NCI-H748 treated with DMSO at 0.1 percent for 48 hours (cell line): ENCODE measurements around the gene RIMS1.
"Not testable (repeated sequence)": the region's sequence is repeated elsewhere in the genome, so short reads cannot be mapped to it uniquely, and the experiment has no call there.

Source experiments
- DNase-seq: peaks from one replicate; lab custom pipeline; 2025; lab: John Stamatoyannopoulos, UW

Gene RIMS1

GRCh38 chr6:72335203-72335602 lies 448.9 kb downstream of the RIMS1 start:
- not testable (repeated sequence) for DNase-seq

DNA sequence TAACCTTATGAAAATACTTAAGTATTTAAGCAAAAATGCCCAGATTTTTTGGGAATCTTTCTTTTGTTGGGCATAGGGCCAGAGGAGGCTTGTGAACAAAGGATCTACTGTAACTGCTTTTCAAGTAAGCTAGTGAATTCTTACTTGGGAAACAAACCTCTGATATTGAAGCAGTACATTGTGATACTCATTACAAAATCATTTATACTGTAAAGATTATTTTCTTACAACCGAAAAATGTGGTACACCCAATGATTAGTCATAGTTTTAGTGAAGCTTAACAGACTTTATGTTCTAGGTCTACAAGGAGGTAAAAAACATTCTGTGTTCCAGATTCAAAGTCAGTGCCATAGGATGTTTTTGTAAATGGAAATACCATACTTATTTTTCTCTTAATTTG lies 462.6 kb downstream of the RIMS1 start:
- DNase-seq: no peak

DNA sequence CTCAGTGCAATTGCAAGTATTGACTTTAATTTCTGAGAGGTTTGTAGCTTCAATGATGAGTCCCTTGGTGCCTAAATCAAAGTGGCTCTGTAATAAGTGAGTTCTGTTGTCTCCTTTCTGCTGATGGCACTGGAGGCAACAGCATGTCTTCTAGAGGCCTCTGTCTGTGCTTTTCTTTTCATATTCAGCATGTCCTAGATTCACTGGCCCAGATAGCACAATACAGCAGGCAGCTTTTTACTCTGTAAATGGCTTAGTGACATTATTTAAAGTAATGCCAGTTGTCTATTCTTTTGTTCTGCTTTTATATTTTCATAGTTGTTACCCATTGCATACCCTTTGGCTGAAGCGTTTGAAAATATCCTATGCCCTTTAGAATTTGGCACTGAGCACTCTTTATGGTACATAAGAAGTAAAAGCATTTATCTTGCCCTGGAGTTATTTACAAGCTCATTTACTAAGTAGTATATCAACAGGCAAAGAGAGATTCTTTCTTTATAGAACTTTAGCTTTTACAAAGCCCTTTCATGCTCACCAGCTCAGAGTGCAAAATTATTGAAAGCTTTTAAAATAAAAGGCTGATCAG lies 464.0 kb downstream of the RIMS1 start:
- no peak for DNase-seq

DNA sequence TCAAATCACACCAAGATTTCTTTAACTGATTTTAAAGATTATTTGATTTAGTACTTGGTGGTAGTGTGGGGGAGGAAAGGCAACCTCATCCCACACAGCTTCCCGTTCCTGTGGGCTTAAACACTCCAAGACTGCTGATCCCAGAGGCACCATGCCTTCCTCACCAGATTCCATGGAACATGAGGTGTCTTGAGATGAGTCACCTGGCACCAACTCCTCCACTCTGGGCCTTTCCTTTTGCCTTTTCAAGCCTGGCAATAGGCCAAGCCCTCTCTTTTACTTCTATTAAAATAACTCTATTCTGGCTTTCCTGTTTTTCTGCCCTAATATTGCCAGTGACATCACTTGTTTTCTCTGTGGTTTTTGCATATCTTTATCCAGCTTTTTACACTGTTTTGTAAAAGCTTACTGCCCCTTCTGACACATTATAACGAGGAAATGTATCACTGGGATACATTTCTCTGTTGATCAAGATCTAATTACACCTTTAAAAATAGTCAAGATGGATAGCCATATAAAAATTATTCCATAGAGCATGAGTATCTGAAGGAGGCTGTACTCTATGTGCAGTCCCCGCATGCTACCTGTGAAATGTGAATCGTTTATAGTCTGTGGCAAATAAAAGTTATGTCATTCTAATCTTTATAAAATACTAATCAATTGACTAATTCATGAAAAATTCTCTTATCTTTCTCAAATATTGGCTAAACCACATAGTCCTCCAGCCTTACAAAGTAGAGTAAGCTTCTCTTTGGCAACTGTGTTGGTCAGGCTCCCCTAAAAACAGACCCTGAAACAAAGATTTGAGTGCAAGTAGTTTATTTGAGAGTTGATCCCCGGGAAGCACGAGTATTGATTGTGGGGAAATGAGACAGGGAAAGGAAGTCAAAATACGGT lies 477.7 kb downstream of the RIMS1 start:
- DNase-seq: no peak

- no peak for DNase-seq
Observed at GRCh38 chr6:72365773-72366172, 479.4 kb downstream of the RIMS1 start.

DNA sequence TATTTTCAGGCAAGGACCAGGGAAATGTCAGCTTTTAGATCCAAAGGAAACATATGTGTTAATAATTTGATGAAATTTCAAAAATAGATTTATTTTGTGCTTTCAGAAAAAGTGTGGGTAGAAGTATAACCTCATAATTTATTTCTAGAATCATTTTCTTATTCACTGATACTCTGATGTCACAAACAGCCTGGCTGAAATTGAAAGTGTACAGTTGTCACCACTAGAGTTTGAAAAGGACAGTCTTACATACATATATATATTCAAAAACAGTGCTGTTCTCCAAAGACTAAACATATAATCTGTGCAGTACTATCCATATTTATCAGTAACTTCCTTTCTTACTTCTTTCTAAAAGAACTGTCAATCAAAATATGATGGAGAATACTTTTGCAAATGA lies 481.1 kb downstream of the RIMS1 start:
- no peak for DNase-seq

DNA sequence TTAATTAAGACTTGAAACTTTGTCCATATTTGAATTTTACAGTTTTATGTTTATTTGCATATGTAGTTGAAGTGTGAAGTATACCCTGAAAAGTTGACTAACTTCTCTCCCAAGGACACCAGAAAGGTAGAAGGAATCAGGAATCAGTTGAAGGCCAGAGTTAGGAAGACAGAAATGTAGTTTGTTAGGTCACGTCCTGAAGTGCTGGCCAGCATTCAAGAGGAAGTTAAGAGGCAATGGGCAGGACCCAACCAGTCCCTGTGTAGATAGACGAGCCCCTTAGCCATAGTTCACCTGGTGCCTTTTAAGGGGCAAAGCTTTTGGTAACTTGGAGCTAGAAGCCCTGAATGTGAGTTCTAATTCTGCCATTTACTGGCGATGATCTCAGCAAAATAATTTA lies 485.1 kb downstream of the RIMS1 start:
- DNase-seq: no peak

- DNase-seq: no peak
Observed at GRCh38 chr6:72374172-72374571, 487.8 kb downstream of the RIMS1 start.

DNA sequence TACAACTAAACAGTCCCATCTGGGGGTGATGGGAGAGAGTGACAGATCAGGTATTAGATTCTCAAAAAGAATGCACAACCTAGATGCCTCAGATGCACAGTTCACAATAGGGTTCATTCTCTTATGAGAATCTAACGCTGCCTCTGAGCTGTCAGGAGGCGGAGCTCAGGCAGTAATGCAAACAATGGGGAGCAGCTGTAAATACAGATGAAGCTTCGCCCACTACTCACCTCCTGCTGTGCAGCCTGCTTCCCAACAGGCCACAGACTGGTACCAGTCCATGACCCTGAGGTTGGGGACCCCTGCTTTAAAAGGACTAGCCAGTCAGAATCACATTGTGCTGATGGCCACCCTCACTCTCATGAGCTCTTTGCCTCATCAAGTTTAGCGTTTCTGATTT lies 488.5 kb downstream of the RIMS1 start:
- DNase-seq: peak; percentile 53

DNA sequence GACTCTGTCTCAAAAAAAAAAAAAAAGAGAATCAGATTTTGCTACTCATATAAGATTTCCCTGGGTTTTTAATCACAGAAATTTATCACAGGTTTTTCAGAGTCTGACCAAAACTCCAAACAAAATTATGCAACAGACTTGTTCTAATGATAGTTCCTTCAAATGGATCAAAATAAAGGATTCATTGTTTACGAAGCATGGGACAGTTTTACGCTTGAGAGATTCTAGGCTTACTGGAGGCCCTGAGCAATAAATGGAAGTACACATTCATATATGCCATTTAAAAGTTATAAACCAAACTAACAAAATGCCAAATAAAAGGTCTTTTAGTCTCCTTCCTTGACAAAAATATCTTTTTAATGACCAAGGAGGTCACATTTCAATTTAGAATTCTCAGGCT lies 490.4 kb downstream of the RIMS1 start:
- no peak for DNase-seq

- DNase-seq: no peak
Observed at GRCh38 chr6:72381076-72381475, 494.7 kb downstream of the RIMS1 start.

GRCh38 chr6:72382602-72383529 lies 496.5 kb downstream of the RIMS1 start:
- DNase-seq: no peak

DNA sequence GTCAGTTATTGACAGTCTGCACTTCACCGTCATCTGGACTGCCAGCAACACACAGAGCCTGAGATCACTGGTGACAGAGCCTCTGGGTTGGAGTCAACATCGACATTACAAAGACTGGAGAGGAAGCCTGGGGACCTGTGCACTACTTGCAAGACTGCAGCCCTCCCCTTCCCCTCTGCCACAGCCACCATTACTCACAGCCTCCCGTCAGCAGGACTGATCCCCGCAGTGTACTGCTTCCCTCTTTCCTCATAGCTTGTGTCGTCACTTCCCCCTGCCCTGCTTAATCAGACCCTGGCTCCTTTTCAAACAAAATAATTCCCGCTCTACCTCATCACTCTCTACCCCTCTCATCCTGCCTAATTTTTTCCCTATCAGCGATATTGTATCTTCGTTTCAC lies 500.0 kb downstream of the RIMS1 start:
- no peak for DNase-seq

DNA sequence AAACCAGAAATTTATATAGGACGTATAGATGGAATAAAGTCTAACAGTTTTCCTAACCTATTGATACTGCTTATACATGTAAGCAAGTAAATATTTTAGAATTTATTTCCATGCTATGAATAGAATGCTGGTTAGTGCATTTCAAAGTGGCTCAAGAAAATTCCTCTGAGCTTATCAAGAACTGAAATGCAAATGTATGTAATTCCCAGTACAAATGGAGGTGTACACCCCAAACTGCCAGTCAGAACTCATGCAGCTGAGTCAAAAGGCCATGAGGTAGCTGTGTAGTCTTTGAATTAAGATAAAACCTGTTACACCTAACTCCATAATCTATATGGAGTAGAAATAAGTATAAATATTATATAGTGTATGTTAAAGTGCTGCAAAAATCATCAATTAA lies 503.3 kb downstream of the RIMS1 start:
- no peak for DNase-seq

GRCh38 chr6:72390548-72390947 lies 504.2 kb downstream of the RIMS1 start:
- no peak for DNase-seq

- no peak for DNase-seq
Observed at GRCh38 chr6:72401865-72402264, 515.5 kb downstream of the RIMS1 start.

DNA sequence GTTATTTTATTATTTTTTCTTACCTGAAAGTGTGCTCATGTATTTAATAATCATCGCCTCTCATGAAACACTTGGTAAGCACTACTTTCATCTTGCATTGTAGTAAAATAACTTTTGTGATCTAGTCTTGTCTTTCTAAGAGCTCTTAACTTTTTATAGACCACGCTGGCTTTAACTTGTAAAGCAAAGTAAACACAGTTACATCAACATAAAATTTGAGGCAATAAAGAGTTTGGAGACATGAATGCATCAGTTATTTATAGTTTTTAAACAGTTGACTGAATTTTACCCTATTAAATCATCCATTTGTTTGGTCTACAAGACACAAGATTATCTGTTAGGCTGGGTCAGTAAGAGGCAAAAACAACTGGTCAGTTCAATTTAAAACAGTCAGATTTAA lies 517.1 kb downstream of the RIMS1 start:
- DNase-seq: no peak

DNA sequence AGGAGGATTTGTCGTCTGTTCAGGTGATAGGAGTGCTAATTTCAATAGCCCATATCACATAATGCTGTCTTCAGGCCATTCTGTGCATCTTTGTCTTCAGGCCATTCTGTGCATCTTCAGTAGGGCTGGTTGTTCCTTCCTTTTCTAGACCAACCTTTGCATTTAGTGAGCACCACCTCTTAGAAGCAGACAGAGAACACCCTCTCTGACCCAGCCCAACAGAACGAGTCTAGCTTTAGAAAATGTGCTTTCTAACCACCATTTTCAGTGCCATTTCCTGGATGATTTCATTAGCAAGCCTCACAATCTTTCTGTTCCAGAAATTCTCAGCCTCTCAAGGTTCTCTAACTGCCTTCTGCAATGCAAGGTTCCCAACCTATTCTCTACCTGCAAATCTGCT lies 520.2 kb downstream of the RIMS1 start:
- DNase-seq: no peak

DNA sequence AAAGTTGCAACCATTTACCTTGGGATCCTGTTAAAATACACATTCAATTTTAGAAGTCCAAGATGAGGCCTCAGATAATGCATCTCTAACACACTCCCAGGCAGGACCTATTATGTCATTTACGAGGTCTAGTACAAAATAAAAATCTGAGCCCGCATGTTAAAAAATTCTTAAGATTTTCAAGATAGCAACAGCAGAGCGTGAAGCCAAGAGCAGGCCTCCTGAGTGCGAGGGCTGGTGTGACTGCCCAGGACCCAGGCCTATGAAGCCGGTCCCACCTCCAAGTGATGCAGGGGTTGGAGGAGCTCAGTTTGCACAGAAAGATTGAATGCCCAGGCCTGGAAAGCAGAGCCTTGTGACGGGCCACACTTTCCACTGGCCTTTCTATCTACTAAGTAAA lies 524.4 kb downstream of the RIMS1 start:
- DNase-seq: no peak

- peak; percentile 85 for DNase-seq
Observed at GRCh38 chr6:72411872-72412708, 525.7 kb downstream of the RIMS1 start.

GRCh38 chr6:72412709-72413044 lies 526.3 kb downstream of the RIMS1 start:
- no peak for DNase-seq

DNA sequence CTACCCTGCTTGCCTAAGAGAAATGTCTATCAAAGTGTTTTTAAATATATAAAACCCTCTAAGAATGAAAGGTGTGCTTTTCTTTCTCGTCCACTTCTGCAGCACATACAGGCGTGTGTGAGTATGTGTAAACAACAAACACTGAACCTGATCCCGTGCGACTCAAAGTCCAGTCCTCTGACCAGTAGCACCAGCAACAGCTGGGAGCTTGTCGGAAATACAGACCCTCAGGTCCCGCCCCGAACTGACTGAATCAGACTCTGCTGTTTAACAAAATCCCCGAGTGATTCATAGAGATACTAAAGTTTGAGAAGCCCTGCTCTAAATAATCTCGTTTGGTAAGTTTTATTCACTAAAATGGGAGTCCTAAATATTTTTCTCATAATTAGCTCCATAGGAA lies 527.5 kb downstream of the RIMS1 start:
- DNase-seq: no peak
